ENCODE measurements around the gene LRIT1.
A peak's percentile ranks its signal among the peaks of the same experiment; 100 is the strongest.

Gene LRIT1

GRCh38 chr10:84243759-84244158 is 2.4 kb upstream of the LRIT1 start:
- TF ChIP-seq EZH2 (IDR thresholded peaks at IDR 0.05; ENCODE audit: borderline replicate concordance, low read length) (no peak), CTCF (IDR thresholded peaks at IDR 0.05; ENCODE audit: low read length) (no peak)
- Histone ChIP-seq H3K27me3 (ENCODE audit: insufficient read depth, low read length) (no peaks in the 10 kb centered on the region), H3K36me3 (ENCODE audit: insufficient read depth, low read length) (no peaks in the 10 kb centered on the region), H4K20me1 (ENCODE audit: insufficient read depth, low read length) (no peaks in the 10 kb centered on the region), H3K27ac (ENCODE audit: low read depth, low read length, poor library complexity, severe bottlenecking) (no peak overlapping the region), H2AFZ (ENCODE audit: low read length) (no peak overlapping the region), H3K9me3 (ENCODE audit: low read length) (no peaks in the 10 kb centered on the region), H3K4me3 (ENCODE audit: low read depth, low read length, poor library complexity, severe bottlenecking) (no peak overlapping the region), H3K4me2 (ENCODE audit: low read length) (no peak overlapping the region), H3F3A (ENCODE audit: insufficient read depth, low read length) (no peaks in the 10 kb centered on the region), H3K9ac (ENCODE audit: low read length) (no peak overlapping the region), H3K4me1 (ENCODE audit: insufficient read depth, low read length, severe bottlenecking) (no peaks in the 10 kb centered on the region), H3K79me2 (ENCODE audit: insufficient read depth, low read length) (no peaks in the 10 kb centered on the region), H3K9me2 (ENCODE audit: low read depth, low read length) (no peaks in the 10 kb centered on the region)

- no peak for TF ChIP-seq EZH2 (IDR thresholded peaks at IDR 0.05; ENCODE audit: borderline replicate concordance, low read length)
- TF ChIP-seq CTCF (IDR thresholded peaks at IDR 0.05; ENCODE audit: low read length), result no peak
- Histone ChIP-seq H3F3A (ENCODE audit: insufficient read depth, low read length) (no peaks in the 10 kb centered on the region), H2AFZ (ENCODE audit: low read length) (no peak overlapping the region), H3K79me2 (ENCODE audit: insufficient read depth, low read length) (no peaks in the 10 kb centered on the region), H3K36me3 (ENCODE audit: insufficient read depth, low read length) (no peaks in the 10 kb centered on the region), H3K4me3 (ENCODE audit: low read depth, low read length, poor library complexity, severe bottlenecking) (no peak overlapping the region), H3K4me2 (ENCODE audit: low read length) (no peak overlapping the region), H3K27me3 (ENCODE audit: insufficient read depth, low read length) (no peaks in the 10 kb centered on the region), H3K27ac (ENCODE audit: low read depth, low read length, poor library complexity, severe bottlenecking) (no peak overlapping the region), H3K4me1 (ENCODE audit: insufficient read depth, low read length, severe bottlenecking) (no peaks in the 10 kb centered on the region), H3K9me3 (ENCODE audit: low read length) (no peaks in the 10 kb centered on the region), H3K9me2 (ENCODE audit: low read depth, low read length) (no peaks in the 10 kb centered on the region), H4K20me1 (ENCODE audit: insufficient read depth, low read length) (no peaks in the 10 kb centered on the region), H3K9ac (ENCODE audit: low read length) (no peak overlapping the region)
These were observed 2.4 kb downstream of the LRIT1 start for GRCh38 chr10:84238909-84239308.

GRCh38 chr10:84237199-84238051 is 3.9 kb downstream of the LRIT1 start:
- H3K9ac ChIP-seq (ENCODE audit: low read length), result no peak overlapping the region
- no peaks in the 10 kb centered on the region for H3K9me3 ChIP-seq (ENCODE audit: low read length)
- no peak overlapping the region for H3K4me3 ChIP-seq (ENCODE audit: low read depth, low read length, poor library complexity, severe bottlenecking)
- no peaks in the 10 kb centered on the region for H3K36me3 ChIP-seq (ENCODE audit: insufficient read depth, low read length)
- H3K9me2 ChIP-seq (ENCODE audit: low read depth, low read length), result no peaks in the 10 kb centered on the region
- H3F3A ChIP-seq (ENCODE audit: insufficient read depth, low read length), result no peaks in the 10 kb centered on the region
- no peaks in the 10 kb centered on the region for H3K27me3 ChIP-seq (ENCODE audit: insufficient read depth, low read length)
- no peaks in the 10 kb centered on the region for H3K4me1 ChIP-seq (ENCODE audit: insufficient read depth, low read length, severe bottlenecking)
- H3K4me2 ChIP-seq (ENCODE audit: low read length), result no peak overlapping the region
- TF ChIP-seq EZH2 (IDR thresholded peaks at IDR 0.05; ENCODE audit: borderline replicate concordance, low read length) (no peak), CTCF (IDR thresholded peaks at IDR 0.05; ENCODE audit: low read length) (peak; percentile 14; the same call in 1 of the 2 replicates)
- H4K20me1 ChIP-seq (ENCODE audit: insufficient read depth, low read length), result no peaks in the 10 kb centered on the region
- no peak overlapping the region for H2AFZ ChIP-seq (ENCODE audit: low read length)
- H3K27ac ChIP-seq (ENCODE audit: low read depth, low read length, poor library complexity, severe bottlenecking), result no peak overlapping the region
- H3K79me2 ChIP-seq (ENCODE audit: insufficient read depth, low read length), result no peaks in the 10 kb centered on the region
